ENCODE results near the gene RAD50.

DNA sequence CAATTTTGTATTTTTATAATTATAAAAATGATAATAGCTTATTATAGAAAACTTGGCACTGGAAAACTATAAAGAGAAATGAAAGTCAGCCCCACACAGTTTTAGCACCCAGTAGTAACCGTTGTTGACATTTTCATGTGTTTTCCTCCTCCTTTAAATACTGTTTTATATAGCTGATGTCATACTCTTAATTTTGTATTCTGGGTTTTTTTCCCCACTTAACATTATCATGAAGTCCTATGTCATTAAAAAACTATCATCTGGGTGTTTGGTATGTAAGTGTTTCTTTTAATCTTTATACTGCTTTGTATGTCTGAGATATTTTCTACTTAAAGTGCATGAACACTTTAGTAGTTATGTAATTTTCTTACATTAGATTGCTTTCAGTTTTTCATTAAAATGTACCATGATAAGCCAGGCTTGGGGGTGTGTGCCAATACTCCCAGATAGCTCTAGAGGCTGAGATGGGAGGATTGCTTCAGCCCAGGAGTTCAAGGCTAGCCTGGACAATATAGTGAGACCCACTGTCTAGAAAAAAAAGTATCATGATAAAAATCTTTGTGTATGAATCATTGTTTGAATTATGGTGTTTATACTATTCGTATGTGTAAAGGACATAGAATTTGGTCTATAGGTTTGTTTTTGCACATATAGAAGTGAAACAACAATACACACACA is 2.7 kb downstream of the RAD50 start:
- TF ChIP-seq, protein P1, sequence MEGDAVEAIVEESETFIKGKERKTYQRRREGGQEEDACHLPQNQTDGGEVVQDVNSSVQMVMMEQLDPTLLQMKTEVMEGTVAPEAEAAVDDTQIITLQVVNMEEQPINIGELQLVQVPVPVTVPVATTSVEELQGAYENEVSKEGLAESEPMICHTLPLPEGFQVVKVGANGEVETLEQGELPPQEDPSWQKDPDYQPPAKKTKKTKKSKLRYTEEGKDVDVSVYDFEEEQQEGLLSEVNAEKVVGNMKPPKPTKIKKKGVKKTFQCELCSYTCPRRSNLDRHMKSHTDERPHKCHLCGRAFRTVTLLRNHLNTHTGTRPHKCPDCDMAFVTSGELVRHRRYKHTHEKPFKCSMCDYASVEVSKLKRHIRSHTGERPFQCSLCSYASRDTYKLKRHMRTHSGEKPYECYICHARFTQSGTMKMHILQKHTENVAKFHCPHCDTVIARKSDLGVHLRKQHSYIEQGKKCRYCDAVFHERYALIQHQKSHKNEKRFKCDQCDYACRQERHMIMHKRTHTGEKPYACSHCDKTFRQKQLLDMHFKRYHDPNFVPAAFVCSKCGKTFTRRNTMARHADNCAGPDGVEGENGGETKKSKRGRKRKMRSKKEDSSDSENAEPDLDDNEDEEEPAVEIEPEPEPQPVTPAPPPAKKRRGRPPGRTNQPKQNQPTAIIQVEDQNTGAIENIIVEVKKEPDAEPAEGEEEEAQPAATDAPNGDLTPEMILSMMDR (IDR thresholded peaks at IDR 0.05), result no peak
- TF ChIP-seq POLR2AphosphoS5 (IDR thresholded peaks at IDR 0.05), result no peak
- TF ChIP-seq POLR2A (IDR thresholded peaks at IDR 0.05), result no peak
